Measurements from ENCODE around the gene SLC25A40.

Gene SLC25A40

GRCh38 chr7:87816389-87816788, 59.8 kb downstream of the SLC25A40 start:
- H3K4me1 ChIP-seq (ENCODE audit: insufficient read depth, low read length), result no peaks in the 10 kb centered on the region
- H3K9ac ChIP-seq (ENCODE audit: low read depth, low read length), result no peak overlapping the region
- TF ChIP-seq EZH2 (IDR thresholded peaks at IDR 0.05; ENCODE audit: borderline replicate concordance, low read depth, low read length, severe bottlenecking) (no peak), CTCF (IDR thresholded peaks at IDR 0.05; ENCODE audit: borderline replicate concordance, extremely low read depth, low read length, poor library complexity, severe bottlenecking) (no peak)
- no peaks in the 10 kb centered on the region for H3K27me3 ChIP-seq (ENCODE audit: insufficient read depth, low read length, poor library complexity)
- H3K9me3 ChIP-seq (ENCODE audit: insufficient read depth, low read length, severe bottlenecking), result no peaks in the 10 kb centered on the region
- H3K4me2 ChIP-seq (ENCODE audit: insufficient read depth, low read length), result no peak overlapping the region
- no peak overlapping the region for H3K4me3 ChIP-seq (ENCODE audit: low read depth in 1 of 2, low read length in 2 of 2)
- no peak overlapping the region for H3K27ac ChIP-seq (ENCODE audit: low read length)
- H3K36me3 ChIP-seq (ENCODE audit: insufficient read depth, low read length), result no peaks in the 10 kb centered on the region
- DNase-seq, result no peak
- no peaks in the 10 kb centered on the region for H4K20me1 ChIP-seq (ENCODE audit: insufficient read depth, low read length)
- no peak for ATAC-seq (ENCODE audit: insufficient read depth, low read depth)
- H3K79me2 ChIP-seq (ENCODE audit: insufficient read depth, low read length), result no peaks in the 10 kb centered on the region
- no peak overlapping the region for H2AFZ ChIP-seq (ENCODE audit: low read depth, low read length)

GRCh38 chr7:87810726-87811125, 65.4 kb downstream of the SLC25A40 start:
- no peak overlapping the region for H3K9ac ChIP-seq (ENCODE audit: low read depth, low read length)
- H3K9me3 ChIP-seq (ENCODE audit: insufficient read depth, low read length, severe bottlenecking), result no peaks in the 10 kb centered on the region
- TF ChIP-seq CTCF (IDR thresholded peaks at IDR 0.05; ENCODE audit: borderline replicate concordance, extremely low read depth, low read length, poor library complexity, severe bottlenecking), result no peak
- no peak for TF ChIP-seq EZH2 (IDR thresholded peaks at IDR 0.05; ENCODE audit: borderline replicate concordance, low read depth, low read length, severe bottlenecking)

GRCh38 chr7:87810130-87810529, 66.0 kb downstream of the SLC25A40 start:
- H2AFZ ChIP-seq (ENCODE audit: low read depth, low read length), result no peak overlapping the region
- no peaks in the 10 kb centered on the region for H3K79me2 ChIP-seq (ENCODE audit: insufficient read depth, low read length)
- H3K4me3 ChIP-seq (ENCODE audit: low read depth in 1 of 2, low read length in 2 of 2), result no peak overlapping the region
- H3K4me2 ChIP-seq (ENCODE audit: insufficient read depth, low read length), result no peak overlapping the region
- no peaks in the 10 kb centered on the region for H4K20me1 ChIP-seq (ENCODE audit: insufficient read depth, low read length)
- H3K4me1 ChIP-seq (ENCODE audit: insufficient read depth, low read length), result no peaks in the 10 kb centered on the region
- TF ChIP-seq CTCF (IDR thresholded peaks at IDR 0.05; ENCODE audit: borderline replicate concordance, extremely low read depth, low read length, poor library complexity, severe bottlenecking), result no peak
- no peaks in the 10 kb centered on the region for H3K27me3 ChIP-seq (ENCODE audit: insufficient read depth, low read length, poor library complexity)
- no peak for DNase-seq
- no peak for ATAC-seq (ENCODE audit: insufficient read depth, low read depth)
- H3K9ac ChIP-seq (ENCODE audit: low read depth, low read length), result no peak overlapping the region
- no peak overlapping the region for H3K27ac ChIP-seq (ENCODE audit: low read length)
- H3K9me3 ChIP-seq (ENCODE audit: insufficient read depth, low read length, severe bottlenecking), result no peaks in the 10 kb centered on the region
- H3K36me3 ChIP-seq (ENCODE audit: insufficient read depth, low read length), result no peaks in the 10 kb centered on the region

More at GRCh38 chr7:87810726-87811125, 65.4 kb downstream of the SLC25A40 start:
- no peak overlapping the region for H3K27ac ChIP-seq (ENCODE audit: low read length)
- H3K4me3 ChIP-seq (ENCODE audit: low read depth in 1 of 2, low read length in 2 of 2), result no peak overlapping the region
- H3K79me2 ChIP-seq (ENCODE audit: insufficient read depth, low read length), result no peaks in the 10 kb centered on the region
- no peak overlapping the region for H2AFZ ChIP-seq (ENCODE audit: low read depth, low read length)
- H3K4me2 ChIP-seq (ENCODE audit: insufficient read depth, low read length), result no peak overlapping the region
- no peaks in the 10 kb centered on the region for H3K4me1 ChIP-seq (ENCODE audit: insufficient read depth, low read length)
- no peaks in the 10 kb centered on the region for H3K36me3 ChIP-seq (ENCODE audit: insufficient read depth, low read length)
- no peaks in the 10 kb centered on the region for H3K27me3 ChIP-seq (ENCODE audit: insufficient read depth, low read length, poor library complexity)
- H4K20me1 ChIP-seq (ENCODE audit: insufficient read depth, low read length), result no peaks in the 10 kb centered on the region
- no peak for ATAC-seq (ENCODE audit: insufficient read depth, low read depth)
- DNase-seq, result no peak

GRCh38 chr7:87806150-87806549, 70.0 kb downstream of the SLC25A40 start:
- Histone ChIP-seq H3K36me3 (ENCODE audit: insufficient read depth, low read length) (no peaks in the 10 kb centered on the region), H3K27me3 (ENCODE audit: insufficient read depth, low read length, poor library complexity) (no peaks in the 10 kb centered on the region), H3K9ac (ENCODE audit: low read depth, low read length) (no peak overlapping the region), H4K20me1 (ENCODE audit: insufficient read depth, low read length) (no peaks in the 10 kb centered on the region), H3K27ac (ENCODE audit: low read length) (no peak overlapping the region), H2AFZ (ENCODE audit: low read depth, low read length) (no peak overlapping the region), H3K4me1 (ENCODE audit: insufficient read depth, low read length) (no peaks in the 10 kb centered on the region), H3K9me3 (ENCODE audit: insufficient read depth, low read length, severe bottlenecking) (no peaks in the 10 kb centered on the region), H3K4me2 (ENCODE audit: insufficient read depth, low read length) (no peak overlapping the region), H3K4me3 (ENCODE audit: low read depth in 1 of 2, low read length in 2 of 2) (no peak overlapping the region), H3K79me2 (ENCODE audit: insufficient read depth, low read length) (no peaks in the 10 kb centered on the region)
- ATAC-seq (ENCODE audit: insufficient read depth, low read depth) (no peak), DNase-seq (no peak)
- TF ChIP-seq CTCF (IDR thresholded peaks at IDR 0.05; ENCODE audit: borderline replicate concordance, extremely low read depth, low read length, poor library complexity, severe bottlenecking), result no peak
- no peak for TF ChIP-seq EZH2 (IDR thresholded peaks at IDR 0.05; ENCODE audit: borderline replicate concordance, low read depth, low read length, severe bottlenecking)

All from DND-41 (cell line).